Activated naive CD8-positive, alpha-beta T cell treated with anti-CD3 and anti-CD28 coated beads, Interleukin-2, amount 50 U/mL, for 24 hours (primary cell): ENCODE results near the gene PDXDC1.
A peak's percentile ranks its signal among the peaks of the same experiment; 100 is the strongest.
"Not testable (repeated sequence)": the region's sequence is repeated elsewhere in the genome, so short reads cannot be mapped to it uniquely, and the experiment has no call there.

Experiments
- ATAC-seq: fragments of 150-1000 bp; cut with Tn5 transposase; one replicate; pipeline ENCODE4 v1.10.0; 2021
- DNase-seq: peaks from one replicate; pipeline ENCODE4 v3.0.0; 2021
- H3K27ac Mint-ChIP-seq: one replicate; pipeline ENCODE4 v1.8.0; 2021; ENCODE audit warnings: mild to moderate bottlenecking, mixed read lengths
- H3K27me3 Mint-ChIP-seq: one replicate; pipeline ENCODE4 v1.8.0; 2021; ENCODE audit warnings: mixed read lengths
- H3K36me3 Mint-ChIP-seq: one replicate; pipeline ENCODE4 v1.8.0; 2021; ENCODE audit warnings: low read depth, mixed read lengths
- H3K4me1 Mint-ChIP-seq: one replicate; pipeline ENCODE4 v1.8.0; 2021; ENCODE audit warnings: mixed read lengths
- H3K4me3 Mint-ChIP-seq: one replicate; pipeline ENCODE4 v1.8.0; 2021; ENCODE audit warnings: mild to moderate bottlenecking, moderate library complexity, mixed read lengths
- H3K9me3 Mint-ChIP-seq: one replicate; pipeline ENCODE4 v1.8.0; 2021; ENCODE audit warnings: mixed read lengths

The PDXDC1 gene

GRCh38 chr16:15071916-15072769 lies 97.3 kb downstream of the PDXDC1 start:
- H3K9me3 Mint-ChIP-seq, H3K27ac Mint-ChIP-seq, H3K4me3 Mint-ChIP-seq, DNase-seq, H3K4me1 Mint-ChIP-seq, H3K27me3 Mint-ChIP-seq, ATAC-seq: not testable (repeated sequence)
- H3K36me3 Mint-ChIP-seq = peaks cover 55% of the 10 kb centered on the region

GRCh38 chr16:15073101-15073500 lies 98.3 kb downstream of the PDXDC1 start:
- DNase-seq = no peak
- Mint-ChIP-seq H3K27me3 (no peaks in the 10 kb centered on the region), H3K9me3 (no peaks in the 10 kb centered on the region), H3K27ac (no peak overlapping the region), H3K4me3 (no peak overlapping the region), H3K36me3 (peaks cover 61% of the 10 kb centered on the region), H3K4me1 (peaks cover 2% of the 10 kb centered on the region)
- no peak for ATAC-seq

GRCh38 chr16:15076161-15076560 lies 101.3 kb downstream of the PDXDC1 start:
- not testable (repeated sequence) for H3K4me3 Mint-ChIP-seq, H3K4me1 Mint-ChIP-seq, H3K9me3 Mint-ChIP-seq, ATAC-seq, DNase-seq, H3K27ac Mint-ChIP-seq, H3K27me3 Mint-ChIP-seq
- H3K36me3 Mint-ChIP-seq = peaks cover 61% of the 10 kb centered on the region

GRCh38 chr16:15080883-15081282 lies 106.1 kb downstream of the PDXDC1 start:
- not testable (repeated sequence) for H3K9me3 Mint-ChIP-seq, H3K4me3 Mint-ChIP-seq
- H3K36me3 Mint-ChIP-seq = peaks cover 56% of the 10 kb centered on the region

GRCh38 chr16:15082788-15083187 lies 108.0 kb downstream of the PDXDC1 start:
- not testable (repeated sequence) for DNase-seq, H3K9me3 Mint-ChIP-seq, H3K4me1 Mint-ChIP-seq, H3K4me3 Mint-ChIP-seq, H3K27me3 Mint-ChIP-seq, ATAC-seq, H3K27ac Mint-ChIP-seq
- H3K36me3 Mint-ChIP-seq = peaks cover 44% of the 10 kb centered on the region

More at GRCh38 chr16:15080883-15081282, 106.1 kb downstream of the PDXDC1 start:
- not testable (repeated sequence) for ATAC-seq, H3K27me3 Mint-ChIP-seq, DNase-seq, H3K27ac Mint-ChIP-seq, H3K4me1 Mint-ChIP-seq

GRCh38 chr16:15090663-15091269 lies 115.9 kb downstream of the PDXDC1 start:
- peaks cover 19% of the 10 kb centered on the region for H3K36me3 Mint-ChIP-seq
- H3K4me1 Mint-ChIP-seq = peaks cover 29% of the 10 kb centered on the region
- DNase-seq, H3K27ac Mint-ChIP-seq, H3K27me3 Mint-ChIP-seq, H3K4me3 Mint-ChIP-seq, ATAC-seq, H3K9me3 Mint-ChIP-seq: not testable (repeated sequence)

GRCh38 chr16:15093571-15093954 lies 118.7 kb downstream of the PDXDC1 start:
- peak overlapping the region; percentile 95 for H3K27ac Mint-ChIP-seq
- peak overlapping the region; percentile 92 for H3K4me3 Mint-ChIP-seq
- not testable (repeated sequence) for ATAC-seq, DNase-seq, H3K9me3 Mint-ChIP-seq, H3K27me3 Mint-ChIP-seq
- peaks cover 25% of the 10 kb centered on the region for H3K4me1 Mint-ChIP-seq
- peaks cover 16% of the 10 kb centered on the region for H3K36me3 Mint-ChIP-seq

- H3K9me3 Mint-ChIP-seq, H3K27me3 Mint-ChIP-seq: not testable (repeated sequence)
- ATAC-seq (peak; percentile 99), DNase-seq (peak; percentile 88)
- H3K36me3 Mint-ChIP-seq = peaks cover 16% of the 10 kb centered on the region
- H3K4me1 Mint-ChIP-seq = peaks cover 25% of the 10 kb centered on the region
- peak within 1 kb of the TSS; percentile 95 for H3K27ac Mint-ChIP-seq
- H3K4me3 Mint-ChIP-seq = peak within 1 kb of the TSS; percentile 92
Measured at GRCh38 chr16:15093955-15094827, 119.4 kb downstream of the PDXDC1 start, which contains the start of gene RRN3. Gene RRN3, minus strand, starts transcription at chr16:15094272. Its CDS starts 39 bp downstream, at chr16:15094233.

GRCh38 chr16:15096583-15096972 lies 121.8 kb downstream of the PDXDC1 start:
- H3K36me3 Mint-ChIP-seq, H3K27me3 Mint-ChIP-seq, H3K27ac Mint-ChIP-seq, DNase-seq, ATAC-seq, H3K4me3 Mint-ChIP-seq, H3K9me3 Mint-ChIP-seq: not testable (repeated sequence)
- peaks cover 19% of the 10 kb centered on the region for H3K4me1 Mint-ChIP-seq

GRCh38 chr16:15099366-15099909 lies 124.6 kb downstream of the PDXDC1 start:
- not testable (repeated sequence) for ATAC-seq

GRCh38 chr16:15100372-15100987 lies 125.7 kb downstream of the PDXDC1 start:
- not testable (repeated sequence) for H3K4me1 Mint-ChIP-seq, H3K36me3 Mint-ChIP-seq, DNase-seq, ATAC-seq, H3K27ac Mint-ChIP-seq, H3K4me3 Mint-ChIP-seq, H3K9me3 Mint-ChIP-seq, H3K27me3 Mint-ChIP-seq

More at GRCh38 chr16:15099366-15099909, 124.6 kb downstream of the PDXDC1 start:
- not testable (repeated sequence) for H3K4me3 Mint-ChIP-seq, H3K27ac Mint-ChIP-seq, DNase-seq, H3K4me1 Mint-ChIP-seq, H3K9me3 Mint-ChIP-seq, H3K36me3 Mint-ChIP-seq, H3K27me3 Mint-ChIP-seq

- not testable (repeated sequence) for H3K27me3 Mint-ChIP-seq, H3K9me3 Mint-ChIP-seq, H3K4me3 Mint-ChIP-seq, H3K36me3 Mint-ChIP-seq, H3K4me1 Mint-ChIP-seq, DNase-seq, H3K27ac Mint-ChIP-seq, ATAC-seq
Measured at GRCh38 chr16:15127641-15128425, 153.0 kb downstream of the PDXDC1 start.

GRCh38 chr16:15130256-15130932 lies 155.6 kb downstream of the PDXDC1 start:
- not testable (repeated sequence) for DNase-seq, H3K4me3 Mint-ChIP-seq, H3K4me1 Mint-ChIP-seq, ATAC-seq, H3K9me3 Mint-ChIP-seq, H3K27me3 Mint-ChIP-seq, H3K36me3 Mint-ChIP-seq, H3K27ac Mint-ChIP-seq
